ENCODE data around the gene DGUOK. TPM values are rescaled to one million over a fixed set of nuclear protein-coding genes. Genes with fewer than 3 reads are reported as not detected.

Gene DGUOK
- total and polyA plus RNA-seq, 2 experiments from 2014 or later: 68.4 to 287 TPM

GRCh38 chr2:73886357-73886756 is 40.3 kb upstream of the DGUOK start:
- H2AFZ ChIP-seq: no peak overlapping the region
- H3K27me3 ChIP-seq (ENCODE audit: insufficient read depth): no peaks in the 10 kb centered on the region
- H3K4me3 ChIP-seq: no peak overlapping the region
- Mint-ChIP-seq H3K4me3 (no peak overlapping the region), H3K27ac (no peak overlapping the region), H3K9me3 (no peaks in the 10 kb centered on the region), H3K4me1 (peaks cover 4% of the 10 kb centered on the region; the same call in 2 of the 3 replicates), H3K36me3 (ENCODE audit: low read depth) (no peaks in the 10 kb centered on the region), H3K27me3 (ENCODE audit: insufficient read depth, low read depth, poor library complexity) (peaks cover 1% of the 10 kb centered on the region)
- H3K27ac ChIP-seq (ENCODE audit: low read depth): no peak overlapping the region
- no peaks in the 10 kb centered on the region for H3K36me3 ChIP-seq (ENCODE audit: insufficient read depth)
- no peaks in the 10 kb centered on the region for H3K4me1 ChIP-seq (ENCODE audit: insufficient read depth)
- H3K4me2 ChIP-seq: no peak overlapping the region
- H3F3A ChIP-seq (replicated peaks; ENCODE audit: low read depth): no peaks in the 10 kb centered on the region
- no peak for ATAC-seq
- TF ChIP-seq POLR2AphosphoS5 (IDR thresholded peaks at IDR 0.05; ENCODE audit: low read depth) (no peak), JUNB (IDR thresholded peaks at IDR 0.05; ENCODE audit: unreplicated experiment) (no peak), EZH2phosphoT487 (IDR thresholded peaks at IDR 0.05; ENCODE audit: unreplicated experiment) (no peak), ZNF114 (CRISPR knock-in tag; IDR thresholded peaks at IDR 0.05) (no peak), ZNF462 (CRISPR knock-in tag; IDR thresholded peaks at IDR 0.05) (no peak), ETS1 (IDR thresholded peaks at IDR 0.05) (no peak), STAT1 (IDR thresholded peaks at IDR 0.05; ENCODE audit: unreplicated experiment) (no peak), CTCF (conservative IDR thresholded peaks at IDR 0.05; ENCODE audit: low read depth in 2 of 2) (no peak), ZNF331 (CRISPR knock-in tag; IDR thresholded peaks at IDR 0.05; ENCODE audit: low read depth) (no peak), CREB1 (CRISPR knock-in tag; IDR thresholded peaks at IDR 0.05; ENCODE audit: low read depth) (no peak), EZH2 (IDR thresholded peaks at IDR 0.05; ENCODE audit: low read depth, unreplicated experiment) (no peak), NANOG (IDR thresholded peaks at IDR 0.05; ENCODE audit: borderline replicate concordance) (no peak)
- TF ChIP-seq, protein P1, sequence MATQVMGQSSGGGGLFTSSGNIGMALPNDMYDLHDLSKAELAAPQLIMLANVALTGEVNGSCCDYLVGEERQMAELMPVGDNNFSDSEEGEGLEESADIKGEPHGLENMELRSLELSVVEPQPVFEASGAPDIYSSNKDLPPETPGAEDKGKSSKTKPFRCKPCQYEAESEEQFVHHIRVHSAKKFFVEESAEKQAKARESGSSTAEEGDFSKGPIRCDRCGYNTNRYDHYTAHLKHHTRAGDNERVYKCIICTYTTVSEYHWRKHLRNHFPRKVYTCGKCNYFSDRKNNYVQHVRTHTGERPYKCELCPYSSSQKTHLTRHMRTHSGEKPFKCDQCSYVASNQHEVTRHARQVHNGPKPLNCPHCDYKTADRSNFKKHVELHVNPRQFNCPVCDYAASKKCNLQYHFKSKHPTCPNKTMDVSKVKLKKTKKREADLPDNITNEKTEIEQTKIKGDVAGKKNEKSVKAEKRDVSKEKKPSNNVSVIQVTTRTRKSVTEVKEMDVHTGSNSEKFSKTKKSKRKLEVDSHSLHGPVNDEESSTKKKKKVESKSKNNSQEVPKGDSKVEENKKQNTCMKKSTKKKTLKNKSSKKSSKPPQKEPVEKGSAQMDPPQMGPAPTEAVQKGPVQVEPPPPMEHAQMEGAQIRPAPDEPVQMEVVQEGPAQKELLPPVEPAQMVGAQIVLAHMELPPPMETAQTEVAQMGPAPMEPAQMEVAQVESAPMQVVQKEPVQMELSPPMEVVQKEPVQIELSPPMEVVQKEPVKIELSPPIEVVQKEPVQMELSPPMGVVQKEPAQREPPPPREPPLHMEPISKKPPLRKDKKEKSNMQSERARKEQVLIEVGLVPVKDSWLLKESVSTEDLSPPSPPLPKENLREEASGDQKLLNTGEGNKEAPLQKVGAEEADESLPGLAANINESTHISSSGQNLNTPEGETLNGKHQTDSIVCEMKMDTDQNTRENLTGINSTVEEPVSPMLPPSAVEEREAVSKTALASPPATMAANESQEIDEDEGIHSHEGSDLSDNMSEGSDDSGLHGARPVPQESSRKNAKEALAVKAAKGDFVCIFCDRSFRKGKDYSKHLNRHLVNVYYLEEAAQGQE (IDR thresholded peaks at IDR 0.05; ENCODE audit: unreplicated experiment): no peak
- no peaks in the 10 kb centered on the region for H4K20me1 ChIP-seq (replicated peaks; ENCODE audit: insufficient read depth)
- H3K9me2 ChIP-seq (ENCODE audit: insufficient read depth): no peaks in the 10 kb centered on the region; the same call in 1 of the 2 replicates
- DNase-seq (ENCODE audit: low spot score): no peak
- no peaks in the 10 kb centered on the region for H3K79me2 ChIP-seq (replicated peaks; ENCODE audit: insufficient read depth)

Measured in GM23338 (cell line).